GM19438 (cell line): ENCODE results near the gene DECR2.

Source experiments
- ATAC-seq: cut with Tn5 transposase; IDR thresholded peaks from one replicate; pipeline ENCODE4 v1.9.1; 2021; ENCODE audit warnings: low read depth; ENCODE audit not compliant: unreplicated experiment

The DECR2 gene

GRCh38 chr16:364595-365491 is 36.8 kb upstream of the DECR2 start:
- no peak for ATAC-seq

- no peak for ATAC-seq
Observed at GRCh38 chr16:366476-366875, 35.2 kb upstream of the DECR2 start.

- no peak for ATAC-seq
Observed at GRCh38 chr16:367333-367903, 34.3 kb upstream of the DECR2 start.

GRCh38 chr16:368388-369158 is 33.1 kb upstream of the DECR2 start:
- ATAC-seq, result no peak

- ATAC-seq, result no peak
Observed at GRCh38 chr16:369275-369865, 32.3 kb upstream of the DECR2 start.

- ATAC-seq, result no peak
Observed at GRCh38 chr16:369866-370436, 31.7 kb upstream of the DECR2 start.

GRCh38 chr16:370443-370842 is 31.2 kb upstream of the DECR2 start, which contains the start of gene MRPL28:
Gene MRPL28, minus strand, starts transcription at chr16:370538. Its CDS starts 320 bp downstream, at chr16:370218.
- ATAC-seq, result peak; percentile 67

- no peak for ATAC-seq
Observed at GRCh38 chr16:370979-371514, 30.6 kb upstream of the DECR2 start.

GRCh38 chr16:371515-372301 is 30.0 kb upstream of the DECR2 start:
- no peak for ATAC-seq

GRCh38 chr16:372302-372983 is 29.2 kb upstream of the DECR2 start:
- no peak for ATAC-seq

- ATAC-seq, result no peak
Observed at GRCh38 chr16:373020-373598, 28.6 kb upstream of the DECR2 start.

GRCh38 chr16:373848-374615 is 27.7 kb upstream of the DECR2 start:
- ATAC-seq, result no peak

GRCh38 chr16:374616-374926 is 27.1 kb upstream of the DECR2 start:
- ATAC-seq, result no peak

- ATAC-seq, result no peak
Observed at GRCh38 chr16:375212-375611, 26.5 kb upstream of the DECR2 start.

GRCh38 chr16:375927-376816 is 25.5 kb upstream of the DECR2 start:
- no peak for ATAC-seq

- no peak for ATAC-seq
Observed at GRCh38 chr16:376817-377418, 24.8 kb upstream of the DECR2 start.
